WTC11 (cell line): ENCODE measurements around the gene ACOX2. TPM values are rescaled to one million over a fixed set of nuclear protein-coding genes. Genes with fewer than 3 reads are reported as not detected.

ENCODE experiments used
- ATAC-seq: fragments of 200-7000 bp; cut with Tn5 transposase; 2 replicates; pipeline ENCODE4 v1.10.0; 2021; ENCODE audit warnings: mild to moderate bottlenecking, moderate library complexity
- CTCF ChIA-PET: fragments of 300-600 bp; sonication (Branson Sonifier 250); formaldehyde crosslinking; loops from one replicate; lab custom pipeline; 2021; ENCODE audit warnings: antibody characterized with exemption; lab: Charles Lee
- POLR2A ChIA-PET: fragments of 350-600 bp; sonication (Branson Sonifier 250); formaldehyde crosslinking; loops from one replicate; lab custom pipeline; 2021; ENCODE audit warnings: antibody characterized with exemption; lab: Charles Lee
- DNase-seq: peaks from one replicate; pipeline ENCODE4 v3.0.0; 2021; ENCODE audit warnings: low spot score
- H3K27ac Mint-ChIP-seq: 2 replicates; pipeline ENCODE4 v1.8.0; 2021; ENCODE audit warnings: mixed read lengths
- H3K27me3 Mint-ChIP-seq: 2 replicates; pipeline ENCODE4 v1.8.0; 2021; ENCODE audit warnings: low read depth, mild to moderate bottlenecking, moderate library complexity, mixed read lengths
- H3K36me3 Mint-ChIP-seq: 2 replicates; pipeline ENCODE4 v1.8.0; 2021; ENCODE audit warnings: mixed read lengths
- H3K4me1 Mint-ChIP-seq: 2 replicates; pipeline ENCODE4 v1.8.0; 2022; ENCODE audit warnings: mixed read lengths
- H3K4me3 Mint-ChIP-seq: 2 replicates; pipeline ENCODE4 v1.8.0; 2021; ENCODE audit warnings: mild to moderate bottlenecking, moderate library complexity, mixed read lengths
- H3K9me3 Mint-ChIP-seq: 2 replicates; pipeline ENCODE4 v1.8.0; 2021; ENCODE audit warnings: mixed read lengths
- ARID4B ChIP-seq: sonication (generic); formaldehyde crosslinking; IDR thresholded peaks from 2 replicates; pipeline ENCODE4 v1.8.0; 2023; ENCODE audit warnings: missing genetic modification reagents, mild to moderate bottlenecking, borderline replicate concordance
- CTCF ChIP-seq: fragments of 200-600 bp; IDR thresholded peaks from 2 replicates; pipeline ENCODE4 v1.8.0; 2022; ENCODE audit warnings: antibody characterized with exemption
- ESRRA ChIP-seq: sonication (generic); formaldehyde crosslinking; IDR thresholded peaks from 2 replicates; pipeline ENCODE4 v1.8.1; 2022; ENCODE audit warnings: mild to moderate bottlenecking, missing genetic modification reagents, borderline replicate concordance
- FOXK1 ChIP-seq: sonication (generic); formaldehyde crosslinking; IDR thresholded peaks from 2 replicates; pipeline ENCODE4 v1.8.0; 2022; ENCODE audit warnings: mild to moderate bottlenecking, moderate library complexity, missing genetic modification reagents
- FOXP4 ChIP-seq: sonication (generic); formaldehyde crosslinking; IDR thresholded peaks from 2 replicates; pipeline ENCODE4 v1.8.0; 2022; ENCODE audit warnings: mild to moderate bottlenecking, missing genetic modification reagents
- GABPB1 ChIP-seq: sonication (generic); formaldehyde crosslinking; IDR thresholded peaks from 2 replicates; pipeline ENCODE4 v1.8.1; 2023; ENCODE audit warnings: mild to moderate bottlenecking, missing genetic modification reagents
- IRF1 ChIP-seq: sonication (generic); formaldehyde crosslinking; IDR thresholded peaks from 2 replicates; pipeline ENCODE4 v1.8.0; 2023; ENCODE audit warnings: missing genetic modification reagents
- MAX ChIP-seq: sonication (generic); formaldehyde crosslinking; IDR thresholded peaks from 2 replicates; pipeline ENCODE4 v1.8.0; 2022; ENCODE audit warnings: mild to moderate bottlenecking, missing genetic modification reagents
- MLX ChIP-seq: sonication (generic); formaldehyde crosslinking; IDR thresholded peaks from 2 replicates; pipeline ENCODE4 v1.8.1; 2023; ENCODE audit warnings: mild to moderate bottlenecking, missing genetic modification reagents, moderate library complexity
- NFYB ChIP-seq: sonication (generic); formaldehyde crosslinking; conservative IDR thresholded peaks from 2 replicates; pipeline ENCODE4 v1.8.0; 2022; ENCODE audit warnings: low read depth, missing genetic modification reagents
- NR2C2 ChIP-seq: sonication (generic); formaldehyde crosslinking; IDR thresholded peaks from 2 replicates; pipeline ENCODE4 v1.8.0; 2022; ENCODE audit warnings: mild to moderate bottlenecking, missing genetic modification reagents
- NR3C1 ChIP-seq: sonication (generic); formaldehyde crosslinking; conservative IDR thresholded peaks from 2 replicates; pipeline ENCODE4 v1.8.1; 2023; ENCODE audit warnings: low read depth, mild to moderate bottlenecking, missing genetic modification reagents
- OVOL2 ChIP-seq: fragments of 250-450 bp; sonication (Bioruptor Pico); IDR thresholded peaks from 2 replicates; pipeline ENCODE4 v1.9.0; 2021; ENCODE audit warnings: mild to moderate bottlenecking, borderline replicate concordance
- TEAD4 ChIP-seq: sonication (generic); formaldehyde crosslinking; IDR thresholded peaks from 2 replicates; pipeline ENCODE4 v1.8.0; 2022; ENCODE audit warnings: mild to moderate bottlenecking, missing genetic modification reagents
- ZNF263 ChIP-seq: sonication (generic); formaldehyde crosslinking; IDR thresholded peaks from 2 replicates; pipeline ENCODE4 v1.8.1; 2022; ENCODE audit warnings: low read depth, mild to moderate bottlenecking, moderate library complexity, missing genetic modification reagents
- ZNF281 ChIP-seq: sonication (generic); formaldehyde crosslinking; IDR thresholded peaks from 2 replicates; pipeline ENCODE4 v1.8.0; 2023; ENCODE audit warnings: mild to moderate bottlenecking, missing genetic modification reagents
- total RNA-seq: library from RNA; stranded (reverse); gene quantifications from 3 replicates; pipeline ENCODE4 v1.2.3, GENCODE V29; 2021

Gene ACOX2
- total RNA-seq, 1 experiment from 2014 or later, result 1.1 TPM

GRCh38 chr3:58575971-58576652 lies 39.1 kb upstream of the ACOX2 start:
- ATAC-seq, result no peak
- Mint-ChIP-seq H3K9me3 (peaks cover 11% of the 10 kb centered on the region), H3K36me3 (peaks cover 2% of the 10 kb centered on the region; the same call in 1 of the 2 replicates), H3K27ac (no peak overlapping the region), H3K4me1 (peaks cover 38% of the 10 kb centered on the region), H3K27me3 (peaks cover 6% of the 10 kb centered on the region), H3K4me3 (no peak overlapping the region)
- TF ChIP-seq ESRRA (CRISPR knock-in tag) (no peak), MAX (CRISPR knock-in tag) (no peak), ZNF263 (CRISPR knock-in tag) (no peak), IRF1 (CRISPR knock-in tag) (no peak), TEAD4 (no peak), FOXK1 (CRISPR knock-in tag) (no peak), NR3C1 (CRISPR knock-in tag) (no peak), CTCF (no peak), ARID4B (CRISPR knock-in tag) (no peak), OVOL2 (CRISPR knock-in tag) (no peak), FOXP4 (CRISPR knock-in tag) (no peak), GABPB1 (CRISPR knock-in tag) (no peak), MLX (CRISPR knock-in tag) (no peak), NR2C2 (CRISPR knock-in tag) (no peak), ZNF281 (CRISPR knock-in tag) (no peak), NFYB (no peak)
- ChIA-PET POLR2A (no interaction called here), CTCF (interaction anchor here (0.9 to 14.3 kb wide), 4 partner anchors 8 to 53 kb away, joined by 3 to 223 read pairs (median 7); no protein-coding TSS in a partner anchor)
- DNase-seq, result no peak
